ENCODE data around the gene CLIP4.

CLIP4 gene

DNA sequence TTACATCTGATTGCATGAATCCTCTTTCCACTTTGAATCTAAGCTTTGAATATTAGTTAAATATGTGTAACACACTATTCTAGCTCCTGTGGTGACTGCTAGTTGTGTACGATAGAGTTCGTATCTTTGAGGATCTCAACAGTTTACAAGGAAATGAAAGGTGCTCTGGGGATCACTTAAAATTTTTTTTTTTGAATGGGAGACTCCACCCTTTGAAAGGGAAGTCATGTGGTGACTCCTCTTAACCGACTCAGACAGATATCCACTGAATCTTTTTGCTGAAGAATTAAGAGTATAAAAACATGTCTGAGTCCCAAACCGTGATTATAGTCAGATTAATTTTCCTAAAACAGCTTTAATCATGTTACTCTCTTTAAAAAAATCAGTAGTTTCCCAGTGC lies 4.0 kb downstream of the CLIP4 start:
- no peak for DNase-seq
- no peak overlapping the region for H3K27ac ChIP-seq
- no peak overlapping the region for H3K4me3 ChIP-seq (ENCODE audit: low read depth, low read length)
- H3K36me3 ChIP-seq: peaks cover 19% of the 10 kb centered on the region
- H3K27me3 ChIP-seq (ENCODE audit: insufficient read depth, low read depth, severe bottlenecking): no peaks in the 10 kb centered on the region
- H3K9me3 ChIP-seq (ENCODE audit: severe bottlenecking): no peaks in the 10 kb centered on the region
- TF ChIP-seq, protein P1, sequence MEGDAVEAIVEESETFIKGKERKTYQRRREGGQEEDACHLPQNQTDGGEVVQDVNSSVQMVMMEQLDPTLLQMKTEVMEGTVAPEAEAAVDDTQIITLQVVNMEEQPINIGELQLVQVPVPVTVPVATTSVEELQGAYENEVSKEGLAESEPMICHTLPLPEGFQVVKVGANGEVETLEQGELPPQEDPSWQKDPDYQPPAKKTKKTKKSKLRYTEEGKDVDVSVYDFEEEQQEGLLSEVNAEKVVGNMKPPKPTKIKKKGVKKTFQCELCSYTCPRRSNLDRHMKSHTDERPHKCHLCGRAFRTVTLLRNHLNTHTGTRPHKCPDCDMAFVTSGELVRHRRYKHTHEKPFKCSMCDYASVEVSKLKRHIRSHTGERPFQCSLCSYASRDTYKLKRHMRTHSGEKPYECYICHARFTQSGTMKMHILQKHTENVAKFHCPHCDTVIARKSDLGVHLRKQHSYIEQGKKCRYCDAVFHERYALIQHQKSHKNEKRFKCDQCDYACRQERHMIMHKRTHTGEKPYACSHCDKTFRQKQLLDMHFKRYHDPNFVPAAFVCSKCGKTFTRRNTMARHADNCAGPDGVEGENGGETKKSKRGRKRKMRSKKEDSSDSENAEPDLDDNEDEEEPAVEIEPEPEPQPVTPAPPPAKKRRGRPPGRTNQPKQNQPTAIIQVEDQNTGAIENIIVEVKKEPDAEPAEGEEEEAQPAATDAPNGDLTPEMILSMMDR (IDR thresholded peaks at IDR 0.05; ENCODE audit: low read depth, low read length): no peak

GRCh38 chr2:29120846-29121245 lies 5.6 kb downstream of the CLIP4 start:
- H3K27me3 ChIP-seq (ENCODE audit: insufficient read depth, low read depth, severe bottlenecking): no peaks in the 10 kb centered on the region
- H3K9me3 ChIP-seq (ENCODE audit: severe bottlenecking): no peaks in the 10 kb centered on the region
- no peak for DNase-seq
- H3K4me3 ChIP-seq (ENCODE audit: low read depth, low read length): no peak overlapping the region
- H3K36me3 ChIP-seq: peaks cover 24% of the 10 kb centered on the region
- TF ChIP-seq, protein P1 (IDR thresholded peaks at IDR 0.05; ENCODE audit: low read depth, low read length): no peak
- no peak overlapping the region for H3K27ac ChIP-seq

DNA sequence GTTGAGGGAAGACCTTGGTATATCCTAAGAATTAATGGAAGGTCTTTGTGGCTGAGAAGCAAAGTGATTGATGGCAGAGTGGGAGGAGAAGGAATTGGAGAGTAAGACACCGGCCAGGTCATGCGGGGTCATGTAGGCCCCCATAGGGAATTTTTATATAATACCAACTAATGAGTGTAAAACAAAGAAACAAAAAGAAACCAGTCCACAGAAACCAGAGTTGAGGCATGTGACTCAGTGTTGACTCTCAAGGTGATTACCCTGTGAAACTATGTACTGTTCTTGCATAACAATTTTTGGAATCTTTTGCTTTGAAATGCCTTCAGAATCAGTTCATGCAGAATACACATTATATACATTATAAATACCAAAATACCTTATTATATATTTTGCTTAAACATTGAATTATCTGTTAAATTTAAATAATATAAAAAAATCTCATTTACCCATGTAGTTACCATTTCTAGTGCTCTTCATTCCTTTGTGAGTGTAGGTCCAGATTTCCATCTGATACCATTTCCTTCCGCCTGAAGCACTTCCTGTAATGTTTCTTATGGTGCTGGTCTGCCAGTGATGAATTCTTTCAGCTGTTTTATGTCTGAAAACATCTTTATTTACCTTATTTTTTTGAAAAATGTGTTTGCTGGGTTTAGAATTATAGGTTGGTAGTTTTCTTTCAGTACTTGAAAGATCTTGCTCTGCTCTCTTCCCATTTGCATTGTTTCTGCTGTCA lies 8.6 kb downstream of the CLIP4 start:
- TF ChIP-seq, protein P1 (IDR thresholded peaks at IDR 0.05; ENCODE audit: low read depth, low read length): no peak
- Histone ChIP-seq H3K9me3 (ENCODE audit: severe bottlenecking) (no peaks in the 10 kb centered on the region), H3K36me3 (peaks cover 24% of the 10 kb centered on the region), H3K27ac (no peak overlapping the region), H3K27me3 (ENCODE audit: insufficient read depth, low read depth, severe bottlenecking) (no peaks in the 10 kb centered on the region), H3K4me3 (ENCODE audit: low read depth, low read length) (no peak overlapping the region)
- DNase-seq: no peak

DNA sequence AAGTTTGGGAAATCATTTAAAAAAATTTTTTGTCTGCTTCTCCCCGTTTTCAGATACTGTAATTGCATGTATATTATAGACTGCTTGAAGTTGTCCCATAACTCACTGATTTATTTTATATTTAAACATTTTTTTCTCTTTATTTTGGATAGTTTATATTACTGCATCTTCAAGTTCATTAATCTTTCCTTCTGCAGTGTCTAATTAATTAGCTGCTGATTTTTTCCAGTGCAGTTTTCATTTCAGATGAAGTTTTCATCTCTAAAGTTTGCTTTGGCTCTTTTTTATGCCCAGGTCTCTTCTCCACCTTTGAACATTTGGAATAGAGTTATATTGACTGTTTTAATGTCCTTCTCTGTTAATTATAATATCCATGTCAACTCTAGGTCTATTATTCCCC lies 9.3 kb downstream of the CLIP4 start:
- Histone ChIP-seq H3K9me3 (ENCODE audit: severe bottlenecking) (no peaks in the 10 kb centered on the region), H3K27me3 (ENCODE audit: insufficient read depth, low read depth, severe bottlenecking) (no peaks in the 10 kb centered on the region), H3K36me3 (peaks cover 24% of the 10 kb centered on the region), H3K27ac (no peak overlapping the region), H3K4me3 (ENCODE audit: low read depth, low read length) (no peak overlapping the region)
- TF ChIP-seq, protein P1 (IDR thresholded peaks at IDR 0.05; ENCODE audit: low read depth, low read length): no peak
- DNase-seq: no peak

- H3K9me3 ChIP-seq (ENCODE audit: severe bottlenecking): no peaks in the 10 kb centered on the region
- H3K36me3 ChIP-seq: peaks cover 21% of the 10 kb centered on the region
- no peak overlapping the region for H3K27ac ChIP-seq
- no peaks in the 10 kb centered on the region for H3K27me3 ChIP-seq (ENCODE audit: insufficient read depth, low read depth, severe bottlenecking)
- TF ChIP-seq, protein P1 (IDR thresholded peaks at IDR 0.05; ENCODE audit: low read depth, low read length): no peak
- H3K4me3 ChIP-seq (ENCODE audit: low read depth, low read length): no peak overlapping the region
- DNase-seq: no peak
These were observed 14.5 kb downstream of the CLIP4 start for GRCh38 chr2:29129586-29130281.
